Esophagus mucosa (tissue), 1 donor: ENCODE measurements around the gene ELL2. TPM values are rescaled to one million over a fixed set of nuclear protein-coding genes. Genes with fewer than 3 reads are reported as not detected.
A peak's percentile ranks its signal among the peaks of the same experiment; 100 is the strongest.

Source experiments
- ATAC-seq: fragments of 200-7000 bp; cut with Tn5 transposase; one replicate; pipeline ENCODE4 v1.9.1; 2020
- total RNA-seq: library from RNA; stranded (reverse); gene quantifications from one replicate; pipeline ENCODE4 v1.2.4, GENCODE V29; 2023
- donor health status: DM: yes; HTN: yes; CAD: no.

ELL2 gene
- total RNA-seq, 1 donor from 2014 or later = 181 TPM

GRCh38 chr5:95906398-95906797 lies 55.3 kb downstream of the ELL2 start:
- ATAC-seq = peak; percentile 71

GRCh38 chr5:95904827-95905226 lies 56.8 kb downstream of the ELL2 start:
- ATAC-seq = no peak

GRCh38 chr5:95903838-95904237 lies 57.8 kb downstream of the ELL2 start:
- no peak for ATAC-seq

- peak; percentile 92 for ATAC-seq
These were observed 59.7 kb downstream of the ELL2 start for GRCh38 chr5:95901676-95902627.

- peak; percentile 4 for ATAC-seq
These were observed 61.2 kb downstream of the ELL2 start for GRCh38 chr5:95900383-95900958.

GRCh38 chr5:95899829-95900228 lies 61.8 kb downstream of the ELL2 start:
- no peak for ATAC-seq

GRCh38 chr5:95899006-95899405 lies 62.6 kb downstream of the ELL2 start:
- ATAC-seq = no peak

- ATAC-seq = no peak
These were observed 65.9 kb downstream of the ELL2 start for GRCh38 chr5:95895771-95896170.

- no peak for ATAC-seq
These were observed 66.4 kb downstream of the ELL2 start for GRCh38 chr5:95895251-95895650.

- peak; percentile 71 for ATAC-seq
These were observed 68.8 kb downstream of the ELL2 start for GRCh38 chr5:95892784-95893354.

- no peak for ATAC-seq
These were observed 70.2 kb downstream of the ELL2 start for GRCh38 chr5:95891499-95891898.

GRCh38 chr5:95889076-95889475 lies 72.6 kb downstream of the ELL2 start:
- ATAC-seq = no peak

- no peak for ATAC-seq
These were observed 73.7 kb downstream of the ELL2 start for GRCh38 chr5:95887977-95888376.

- ATAC-seq = no peak
These were observed 75.2 kb downstream of the ELL2 start for GRCh38 chr5:95886340-95887044.

GRCh38 chr5:95884511-95884910 lies 77.1 kb downstream of the ELL2 start:
- ATAC-seq = no peak

- peak; percentile 61 for ATAC-seq
These were observed 77.7 kb downstream of the ELL2 start for GRCh38 chr5:95884017-95884325.

- ATAC-seq = peak; percentile 91
These were observed 78.2 kb downstream of the ELL2 start for GRCh38 chr5:95883185-95884016.

GRCh38 chr5:95881833-95882232 lies 79.8 kb downstream of the ELL2 start:
- ATAC-seq = peak; percentile 39

- ATAC-seq = no peak
These were observed 81.3 kb downstream of the ELL2 start for GRCh38 chr5:95880081-95880926.

GRCh38 chr5:95879661-95880060 lies 82.0 kb downstream of the ELL2 start:
- no peak for ATAC-seq
